HepG2 (cell line): ENCODE data around the gene TCAP. TPM values are rescaled to one million over a fixed set of nuclear protein-coding genes. Genes with fewer than 3 reads are reported as not detected.

Source experiments
- CEBPB ChIP-seq: IDR thresholded peaks from 2 replicates; pipeline ENCODE4 v1.6.1; 2011; ENCODE audit warnings: low read depth, low read length, improper control_type of control experiment, borderline replicate concordance
- HOXA7 ChIP-seq: sonication (generic); formaldehyde crosslinking; IDR thresholded peaks from 2 replicates; pipeline ENCODE4 v1.8.1; 2022; ENCODE audit warnings: mild to moderate bottlenecking, missing genetic modification reagents, moderate library complexity
- KAT7 ChIP-seq: IDR thresholded peaks from 2 replicates; pipeline ENCODE4 v1.6.1; 2018; ENCODE audit warnings: borderline replicate concordance, missing compliant biosample characterization
- MIER3 ChIP-seq: IDR thresholded peaks from 2 replicates; pipeline ENCODE4 v1.6.1; 2016; ENCODE audit warnings: missing compliant biosample characterization, borderline replicate concordance
- MTA3 ChIP-seq: sonication (generic); formaldehyde crosslinking; IDR thresholded peaks from 2 replicates; pipeline ENCODE4 v1.4.0; 2020; ENCODE audit warnings: missing genetic modification reagents
- NFATC3 ChIP-seq: sonication (generic); formaldehyde crosslinking; IDR thresholded peaks from 2 replicates; pipeline ENCODE4 v1.5.1; 2020; ENCODE audit warnings: mild to moderate bottlenecking, missing genetic modification reagents
- ZBTB38 ChIP-seq: sonication (generic); formaldehyde crosslinking; IDR thresholded peaks from 2 replicates; pipeline ENCODE4 v1.5.1; 2020; ENCODE audit warnings: mild to moderate bottlenecking, missing genetic modification reagents
- ZBTB7B ChIP-seq: sonication (generic); formaldehyde crosslinking; IDR thresholded peaks from 2 replicates; pipeline ENCODE4 v1.4.0; 2020; ENCODE audit warnings: missing genetic modification reagents
- ZNF180 ChIP-seq: sonication (generic); formaldehyde crosslinking; IDR thresholded peaks from 2 replicates; pipeline ENCODE4 v1.4.0; 2020; ENCODE audit warnings: low read depth, missing genetic modification reagents, borderline replicate concordance
- ZNF343 ChIP-seq: sonication (generic); formaldehyde crosslinking; IDR thresholded peaks from 2 replicates; pipeline ENCODE4 v1.4.0; 2020; ENCODE audit warnings: mild to moderate bottlenecking, missing genetic modification reagents
- ZNF746 ChIP-seq: sonication (generic); formaldehyde crosslinking; IDR thresholded peaks from 2 replicates; pipeline ENCODE4 v1.8.0; 2022; ENCODE audit warnings: mild to moderate bottlenecking, missing genetic modification reagents
- ZNF839 ChIP-seq: sonication (generic); formaldehyde crosslinking; IDR thresholded peaks from 2 replicates; pipeline ENCODE4 v1.4.0; 2020; ENCODE audit warnings: missing genetic modification reagents, mild to moderate bottlenecking, borderline replicate concordance
- polyA plus RNA-seq, 8 experiments: library from polyadenylated mRNA; depleted of rRNA in 3 of 8; stranded (reverse) in 7 of 8; unstranded in 1 of 8; fragments of >200 nt; fragmentation: Illumina TruSeq in 4 of 8; extraction: Trizol in 4 of 8; gene quantifications; 2 replicates each; pipeline versions ENCODE4 v1.2.1 to v1.2.3, GENCODE V29; 2011 to 2016; ENCODE audit warnings: low read depth in 4 of 8, missing spikeins in 1 of 8, mixed read lengths in 1 of 8; ENCODE audit not compliant: insufficient read depth in 1 of 8
- total RNA-seq, 5 experiments: library from RNA; depleted of rRNA; stranded (reverse); fragments of >200 nt; fragmentation: Illumina TruSeq; extraction: Trizol; gene quantifications; 2 replicates each; pipeline ENCODE4 v1.2.3, GENCODE V29; 2016; ENCODE audit warnings: low read depth in 1 of 5
- TF ChIP-seq, protein P1 (sequence below): sonication (generic); formaldehyde crosslinking; IDR thresholded peaks from 2 replicates; pipeline ENCODE4 v1.4.0; 2020; ENCODE audit warnings: missing genetic modification reagents, low read depth, mild to moderate bottlenecking, borderline replicate concordance
- TF ChIP-seq, protein P2 (sequence below): IDR thresholded peaks from 2 replicates; pipeline ENCODE4 v1.6.1; 2012; ENCODE audit warnings: low read depth, low read length, improper control_type of control experiment
- TF ChIP-seq, protein P3 (sequence below): sonication (generic); formaldehyde crosslinking; conservative IDR thresholded peaks from 2 replicates; pipeline ENCODE4 v1.4.0; 2020; ENCODE audit warnings: mild to moderate bottlenecking, missing genetic modification reagents, moderate library complexity
- TF ChIP-seq, protein P4 (sequence below): sonication (generic); formaldehyde crosslinking; IDR thresholded peaks from 2 replicates; pipeline ENCODE4 v1.5.0; 2020; ENCODE audit warnings: mild to moderate bottlenecking, missing genetic modification reagents, borderline replicate concordance
- TF ChIP-seq, protein P5 (sequence below): IDR thresholded peaks from 2 replicates; pipeline ENCODE4 v1.6.1; 2016; ENCODE audit warnings: control low read depth

TCAP gene
- total and polyA plus RNA-seq, 2 of the 13 experiments (the other 11 are each of a cell fraction or from before 2014, with no cell fraction given) = 0.24 to 0.65 TPM

DNA sequence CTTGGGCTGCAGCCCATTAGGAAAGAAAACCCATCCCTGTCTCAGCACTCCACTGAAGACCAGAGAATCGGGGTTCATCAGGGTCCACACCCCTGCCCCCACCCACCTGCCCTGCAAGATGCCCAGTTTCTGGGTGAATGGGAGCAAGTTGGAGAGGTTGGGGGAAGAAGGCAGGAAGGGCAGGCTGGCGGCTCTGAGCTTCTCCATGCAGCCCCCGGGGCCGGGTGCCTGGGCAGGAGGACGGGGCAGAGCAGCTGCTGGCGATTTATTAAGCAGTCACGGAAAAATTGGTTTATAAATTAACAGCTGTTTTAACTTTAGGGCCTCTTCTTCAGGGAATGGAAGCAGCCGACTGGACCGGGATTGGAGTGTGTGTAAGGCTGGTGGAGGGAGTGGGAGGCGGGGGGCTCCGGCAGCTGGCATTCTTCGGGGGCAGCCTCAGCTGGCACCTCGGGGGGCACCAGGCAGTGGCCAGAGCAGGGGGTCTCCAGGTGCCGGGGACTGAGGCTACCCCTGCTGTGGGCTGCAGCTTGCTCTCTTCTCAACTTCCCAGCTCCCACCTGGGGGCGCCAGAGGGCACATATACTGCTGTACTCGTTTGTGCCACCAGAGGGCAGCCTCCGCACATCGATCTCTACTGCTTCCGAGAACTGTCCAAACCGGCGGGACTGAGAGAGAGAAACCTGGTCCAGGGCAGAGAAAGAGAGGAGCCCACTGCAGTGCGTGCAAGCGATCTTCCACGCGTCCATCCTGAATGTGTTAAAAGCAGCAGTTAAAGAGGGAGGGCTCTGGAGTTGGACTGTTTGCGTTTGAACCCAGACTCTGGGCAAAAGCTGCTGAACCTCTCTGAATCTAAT lies 43.4 kb upstream of the TCAP start (continued):
- TF ChIP-seq, protein P1, sequence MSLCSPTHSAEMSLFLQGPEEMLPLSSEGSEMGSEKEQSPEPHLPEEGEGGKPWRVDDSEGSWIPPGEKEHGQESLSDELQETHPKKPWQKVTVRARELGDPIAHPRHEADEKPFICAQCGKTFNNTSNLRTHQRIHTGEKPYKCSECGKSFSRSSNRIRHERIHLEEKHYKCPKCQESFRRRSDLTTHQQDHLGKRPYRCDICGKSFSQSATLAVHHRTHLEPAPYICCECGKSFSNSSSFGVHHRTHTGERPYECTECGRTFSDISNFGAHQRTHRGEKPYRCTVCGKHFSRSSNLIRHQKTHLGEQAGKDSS (CRISPR knock-in tag) = peak; percentile 84
- TF ChIP-seq, protein P2, sequence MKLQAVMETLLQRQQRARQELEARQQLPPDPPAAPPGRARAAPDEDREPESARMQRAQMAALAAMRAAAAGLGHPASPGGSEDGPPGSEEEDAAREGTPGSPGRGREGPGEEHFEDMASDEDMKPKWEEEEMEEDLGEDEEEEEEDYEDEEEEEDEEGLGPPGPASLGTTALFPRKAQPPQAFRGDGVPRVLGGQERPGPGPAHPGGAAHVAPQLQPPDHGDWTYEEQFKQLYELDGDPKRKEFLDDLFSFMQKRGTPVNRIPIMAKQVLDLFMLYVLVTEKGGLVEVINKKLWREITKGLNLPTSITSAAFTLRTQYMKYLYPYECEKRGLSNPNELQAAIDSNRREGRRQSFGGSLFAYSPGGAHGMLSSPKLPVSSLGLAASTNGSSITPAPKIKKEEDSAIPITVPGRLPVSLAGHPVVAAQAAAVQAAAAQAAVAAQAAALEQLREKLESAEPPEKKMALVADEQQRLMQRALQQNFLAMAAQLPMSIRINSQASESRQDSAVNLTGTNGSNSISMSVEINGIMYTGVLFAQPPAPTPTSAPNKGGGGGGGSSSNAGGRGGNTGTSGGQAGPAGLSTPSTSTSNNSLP = peak; percentile 67
- TF ChIP-seq, protein P3, sequence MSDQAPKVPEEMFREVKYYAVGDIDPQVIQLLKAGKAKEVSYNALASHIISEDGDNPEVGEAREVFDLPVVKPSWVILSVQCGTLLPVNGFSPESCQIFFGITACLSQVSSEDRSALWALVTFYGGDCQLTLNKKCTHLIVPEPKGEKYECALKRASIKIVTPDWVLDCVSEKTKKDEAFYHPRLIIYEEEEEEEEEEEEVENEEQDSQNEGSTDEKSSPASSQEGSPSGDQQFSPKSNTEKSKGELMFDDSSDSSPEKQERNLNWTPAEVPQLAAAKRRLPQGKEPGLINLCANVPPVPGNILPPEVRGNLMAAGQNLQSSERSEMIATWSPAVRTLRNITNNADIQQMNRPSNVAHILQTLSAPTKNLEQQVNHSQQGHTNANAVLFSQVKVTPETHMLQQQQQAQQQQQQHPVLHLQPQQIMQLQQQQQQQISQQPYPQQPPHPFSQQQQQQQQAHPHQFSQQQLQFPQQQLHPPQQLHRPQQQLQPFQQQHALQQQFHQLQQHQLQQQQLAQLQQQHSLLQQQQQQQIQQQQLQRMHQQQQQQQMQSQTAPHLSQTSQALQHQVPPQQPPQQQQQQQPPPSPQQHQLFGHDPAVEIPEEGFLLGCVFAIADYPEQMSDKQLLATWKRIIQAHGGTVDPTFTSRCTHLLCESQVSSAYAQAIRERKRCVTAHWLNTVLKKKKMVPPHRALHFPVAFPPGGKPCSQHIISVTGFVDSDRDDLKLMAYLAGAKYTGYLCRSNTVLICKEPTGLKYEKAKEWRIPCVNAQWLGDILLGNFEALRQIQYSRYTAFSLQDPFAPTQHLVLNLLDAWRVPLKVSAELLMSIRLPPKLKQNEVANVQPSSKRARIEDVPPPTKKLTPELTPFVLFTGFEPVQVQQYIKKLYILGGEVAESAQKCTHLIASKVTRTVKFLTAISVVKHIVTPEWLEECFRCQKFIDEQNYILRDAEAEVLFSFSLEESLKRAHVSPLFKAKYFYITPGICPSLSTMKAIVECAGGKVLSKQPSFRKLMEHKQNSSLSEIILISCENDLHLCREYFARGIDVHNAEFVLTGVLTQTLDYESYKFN (CRISPR knock-in tag) = 0 out of 2 replicates have a peak, but pooled peaks have one; percentile 21
- TF ChIP-seq ZNF343 (CRISPR knock-in tag) (no peak), MTA3 (CRISPR knock-in tag) (no peak), ZNF180 (CRISPR knock-in tag) (no peak), ZNF746 (CRISPR knock-in tag) (no peak), CEBPB (no peak), HOXA7 (CRISPR knock-in tag) (no peak), MIER3 (CRISPR knock-in tag) (peak; percentile 94; the same call in 1 of the 2 replicates), ZNF839 (no peak), ZBTB7B (CRISPR knock-in tag) (peak; percentile 89), KAT7 (CRISPR knock-in tag) (peak; percentile 38; the same call in 1 of the 2 replicates), ZBTB38 (0 out of 2 replicates have a peak, but pooled peaks have one; percentile 18), NFATC3 (no peak)
- TF ChIP-seq, protein P4, sequence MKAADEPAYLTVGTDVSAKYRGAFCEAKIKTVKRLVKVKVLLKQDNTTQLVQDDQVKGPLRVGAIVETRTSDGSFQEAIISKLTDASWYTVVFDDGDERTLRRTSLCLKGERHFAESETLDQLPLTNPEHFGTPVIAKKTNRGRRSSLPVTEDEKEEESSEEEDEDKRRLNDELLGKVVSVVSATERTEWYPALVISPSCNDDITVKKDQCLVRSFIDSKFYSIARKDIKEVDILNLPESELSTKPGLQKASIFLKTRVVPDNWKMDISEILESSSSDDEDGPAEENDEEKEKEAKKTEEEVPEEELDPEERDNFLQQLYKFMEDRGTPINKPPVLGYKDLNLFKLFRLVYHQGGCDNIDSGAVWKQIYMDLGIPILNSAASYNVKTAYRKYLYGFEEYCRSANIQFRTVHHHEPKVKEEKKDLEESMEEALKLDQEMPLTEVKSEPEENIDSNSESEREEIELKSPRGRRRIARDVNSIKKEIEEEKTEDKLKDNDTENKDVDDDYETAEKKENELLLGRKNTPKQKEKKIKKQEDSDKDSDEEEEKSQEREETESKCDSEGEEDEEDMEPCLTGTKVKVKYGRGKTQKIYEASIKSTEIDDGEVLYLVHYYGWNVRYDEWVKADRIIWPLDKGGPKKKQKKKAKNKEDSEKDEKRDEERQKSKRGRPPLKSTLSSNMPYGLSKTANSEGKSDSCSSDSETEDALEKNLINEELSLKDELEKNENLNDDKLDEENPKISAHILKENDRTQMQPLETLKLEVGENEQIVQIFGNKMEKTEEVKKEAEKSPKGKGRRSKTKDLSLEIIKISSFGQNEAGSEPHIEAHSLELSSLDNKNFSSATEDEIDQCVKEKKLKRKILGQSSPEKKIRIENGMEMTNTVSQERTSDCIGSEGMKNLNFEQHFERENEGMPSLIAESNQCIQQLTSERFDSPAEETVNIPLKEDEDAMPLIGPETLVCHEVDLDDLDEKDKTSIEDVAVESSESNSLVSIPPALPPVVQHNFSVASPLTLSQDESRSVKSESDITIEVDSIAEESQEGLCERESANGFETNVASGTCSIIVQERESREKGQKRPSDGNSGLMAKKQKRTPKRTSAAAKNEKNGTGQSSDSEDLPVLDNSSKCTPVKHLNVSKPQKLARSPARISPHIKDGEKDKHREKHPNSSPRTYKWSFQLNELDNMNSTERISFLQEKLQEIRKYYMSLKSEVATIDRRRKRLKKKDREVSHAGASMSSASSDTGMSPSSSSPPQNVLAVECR (CRISPR knock-in tag) = peak; percentile 54; the same call in 1 of the 2 replicates
- TF ChIP-seq, protein P5, sequence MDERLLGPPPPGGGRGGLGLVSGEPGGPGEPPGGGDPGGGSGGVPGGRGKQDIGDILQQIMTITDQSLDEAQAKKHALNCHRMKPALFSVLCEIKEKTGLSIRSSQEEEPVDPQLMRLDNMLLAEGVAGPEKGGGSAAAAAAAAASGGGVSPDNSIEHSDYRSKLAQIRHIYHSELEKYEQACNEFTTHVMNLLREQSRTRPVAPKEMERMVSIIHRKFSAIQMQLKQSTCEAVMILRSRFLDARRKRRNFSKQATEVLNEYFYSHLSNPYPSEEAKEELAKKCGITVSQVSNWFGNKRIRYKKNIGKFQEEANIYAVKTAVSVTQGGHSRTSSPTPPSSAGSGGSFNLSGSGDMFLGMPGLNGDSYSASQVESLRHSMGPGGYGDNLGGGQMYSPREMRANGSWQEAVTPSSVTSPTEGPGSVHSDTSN = no peak
